K562 (cell line): Measurements from ENCODE around the gene C2orf81. TPM values are rescaled to one million over a fixed set of nuclear protein-coding genes. Genes with fewer than 3 reads are reported as not detected.

ENCODE experiments used
- GTF2F1 ChIP-seq: IDR thresholded peaks from 2 replicates; pipeline ENCODE4 v1.6.1; 2011; ENCODE audit warnings: low read depth, low read length, improper control_type of control experiment
- HMGXB4 ChIP-seq: sonication (generic); formaldehyde crosslinking; IDR thresholded peaks from 2 replicates; pipeline ENCODE4 v1.8.1; 2023; ENCODE audit warnings: mild to moderate bottlenecking, missing genetic modification reagents
- KLF10 ChIP-seq: fragments of 250-450 bp; sonication (Bioruptor Pico); IDR thresholded peaks from 2 replicates; pipeline ENCODE4 v1.6.1; 2021; ENCODE audit warnings: matching md5 sums
- MGA ChIP-seq: fragments of 450-650 bp; IDR thresholded peaks from 2 replicates; pipeline ENCODE4 v1.6.1; 2016; ENCODE audit warnings: mild to moderate bottlenecking, moderate library complexity
- NFATC3 ChIP-seq: fragments of 450-650 bp; IDR thresholded peaks from 2 replicates; pipeline ENCODE4 v1.6.1; 2017; ENCODE audit warnings: mild to moderate bottlenecking
- RAD51 ChIP-seq: fragments of 450-650 bp; IDR thresholded peaks from 2 replicates; pipeline ENCODE4 v1.7.1; 2016; ENCODE audit warnings: low read depth, mild to moderate bottlenecking, borderline replicate concordance
- U2AF1 ChIP-seq: fragments of 200-400 bp; formaldehyde crosslinking; optimal IDR thresholded peaks from 2 replicates; pipeline ENCODE3; 2017; ENCODE audit warnings: mild to moderate bottlenecking, low read depth, low read length, moderate library complexity
- ZZZ3 ChIP-seq: fragments of 450-650 bp; IDR thresholded peaks from 2 replicates; pipeline ENCODE4 v1.6.1; 2016; ENCODE audit warnings: antibody characterized with exemption, mild to moderate bottlenecking, moderate library complexity
- polyA plus RNA-seq, 8 experiments: library from polyadenylated mRNA; depleted of rRNA in 4 of 8; stranded (reverse) in 5 of 8; unstranded in 3 of 8; fragments of >200 nt; fragmentation: Nextera tagmentation in 2 of 8; fragmentation: Illumina TruSeq in 1 of 8; extraction: Ambion mirVana in 2 of 8; extraction: Trizol in 1 of 8; gene quantifications; 2 replicates each; pipeline versions ENCODE4 v1.2.1 to v1.2.3, GENCODE V29; 2011 to 2014; ENCODE audit warnings: inconsistent platforms in 1 of 8, missing spikeins in 1 of 8
- total RNA-seq, 7 experiments: library from RNA; depleted of rRNA in 6 of 7; stranded (reverse); fragments of >200 nt in 6 of 7; fragmentation: Illumina TruSeq in 2 of 7; extraction: Trizol in 2 of 7; gene quantifications; 2 replicates each; pipeline versions ENCODE4 v1.2.1 to v1.2.3, GENCODE V29; 2011 to 2021; ENCODE audit warnings: low replicate concordance in 1 of 7
- TF ChIP-seq, protein P1 (sequence below), 2 experiments: fragments of 450-650 bp; conservative IDR thresholded peaks; 2 replicates each; pipeline ENCODE4 v1.6.1; 2017; ENCODE audit warnings: mild to moderate bottlenecking in 2 of 2, moderate library complexity in 2 of 2
- TF ChIP-seq, protein P2 (sequence below): fragments of 450-650 bp; IDR thresholded peaks from 2 replicates; pipeline ENCODE4 v1.6.1; 2016; ENCODE audit warnings: missing biosample characterization, missing genetic modification characterization

Gene C2orf81
- total and polyA plus RNA-seq, 9 of the 15 experiments (the other 6 are each of a cell fraction or from before 2014, with no cell fraction given): 0.06 TPM; not detected in 8

- TF ChIP-seq, protein P1, sequence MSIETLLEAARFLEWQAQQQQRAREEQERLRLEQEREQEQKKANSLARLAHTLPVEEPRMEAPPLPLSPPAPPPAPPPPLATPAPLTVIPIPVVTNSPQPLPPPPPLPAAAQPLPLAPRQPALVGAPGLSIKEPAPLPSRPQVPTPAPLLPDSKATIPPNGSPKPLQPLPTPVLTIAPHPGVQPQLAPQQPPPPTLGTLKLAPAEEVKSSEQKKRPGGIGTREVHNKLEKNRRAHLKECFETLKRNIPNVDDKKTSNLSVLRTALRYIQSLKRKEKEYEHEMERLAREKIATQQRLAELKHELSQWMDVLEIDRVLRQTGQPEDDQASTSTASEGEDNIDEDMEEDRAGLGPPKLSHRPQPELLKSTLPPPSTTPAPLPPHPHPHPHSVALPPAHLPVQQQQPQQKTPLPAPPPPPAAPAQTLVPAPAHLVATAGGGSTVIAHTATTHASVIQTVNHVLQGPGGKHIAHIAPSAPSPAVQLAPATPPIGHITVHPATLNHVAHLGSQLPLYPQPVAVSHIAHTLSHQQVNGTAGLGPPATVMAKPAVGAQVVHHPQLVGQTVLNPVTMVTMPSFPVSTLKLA (conservative IDR thresholded peaks at IDR 0.05): peak; percentile 55 to 63
- TF ChIP-seq, protein P2, sequence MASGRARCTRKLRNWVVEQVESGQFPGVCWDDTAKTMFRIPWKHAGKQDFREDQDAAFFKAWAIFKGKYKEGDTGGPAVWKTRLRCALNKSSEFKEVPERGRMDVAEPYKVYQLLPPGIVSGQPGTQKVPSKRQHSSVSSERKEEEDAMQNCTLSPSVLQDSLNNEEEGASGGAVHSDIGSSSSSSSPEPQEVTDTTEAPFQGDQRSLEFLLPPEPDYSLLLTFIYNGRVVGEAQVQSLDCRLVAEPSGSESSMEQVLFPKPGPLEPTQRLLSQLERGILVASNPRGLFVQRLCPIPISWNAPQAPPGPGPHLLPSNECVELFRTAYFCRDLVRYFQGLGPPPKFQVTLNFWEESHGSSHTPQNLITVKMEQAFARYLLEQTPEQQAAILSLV: no peak
- TF ChIP-seq MGA: no peak
- TF ChIP-seq KLF10: no peak
- TF ChIP-seq ZZZ3: no peak
- no peak for TF ChIP-seq NFATC3
- TF ChIP-seq U2AF1: no peak
- TF ChIP-seq GTF2F1: no peak
- TF ChIP-seq HMGXB4 (CRISPR knock-in tag): 0 out of 2 replicates have a peak, but pooled peaks have one; percentile 60
- TF ChIP-seq RAD51: no peak
Observed at GRCh38 chr2:74391580-74392448, 29.6 kb downstream of the C2orf81 start (continued).
